HuH-7.5 (cell line): ENCODE data around the gene SAMD4B.
"Not testable (repeated sequence)": the region's sequence is repeated elsewhere in the genome, so short reads cannot be mapped to it uniquely, and the experiment has no call there.

Experiments
- DNase-seq: peaks from one replicate; pipeline ENCODE4 v3.0.0; 2011; ENCODE audit warnings: low spot score

SAMD4B gene

GRCh38 chr19:39365531-39365930, 23.3 kb downstream of the SAMD4B start:
- no peak for DNase-seq

GRCh38 chr19:39369200-39369599, 27.0 kb downstream of the SAMD4B start:
- DNase-seq: no peak

- no peak for DNase-seq
Measured at GRCh38 chr19:39370735-39371134, 28.5 kb downstream of the SAMD4B start.

GRCh38 chr19:39372047-39372802, 30.0 kb downstream of the SAMD4B start:
- no peak for DNase-seq

- no peak for DNase-seq
Measured at GRCh38 chr19:39372941-39373340, 30.7 kb downstream of the SAMD4B start.

GRCh38 chr19:39375929-39376328, 33.7 kb downstream of the SAMD4B start:
- no peak for DNase-seq

- no peak for DNase-seq
Measured at GRCh38 chr19:39377373-39378362, 35.4 kb downstream of the SAMD4B start.

GRCh38 chr19:39379366-39379765, 37.1 kb downstream of the SAMD4B start:
- not testable (repeated sequence) for DNase-seq

- no peak for DNase-seq
Measured at GRCh38 chr19:39379865-39380396, 37.7 kb downstream of the SAMD4B start.

- no peak for DNase-seq
Measured at GRCh38 chr19:39380521-39381502, 38.6 kb downstream of the SAMD4B start.

GRCh38 chr19:39381910-39382611, 39.8 kb downstream of the SAMD4B start:
- no peak for DNase-seq

GRCh38 chr19:39382991-39383828, 41.0 kb downstream of the SAMD4B start:
- no peak for DNase-seq

GRCh38 chr19:39384839-39385568, 42.8 kb downstream of the SAMD4B start:
- DNase-seq: no peak

GRCh38 chr19:39385629-39386411, 43.6 kb downstream of the SAMD4B start:
- DNase-seq: no peak

GRCh38 chr19:39386557-39386956, 44.3 kb downstream of the SAMD4B start:
- DNase-seq: no peak

GRCh38 chr19:39388657-39389056, 46.4 kb downstream of the SAMD4B start:
- DNase-seq: no peak

GRCh38 chr19:39389631-39390414, 47.6 kb downstream of the SAMD4B start:
- no peak for DNase-seq

- DNase-seq: peak; percentile 81
Measured at GRCh38 chr19:39390451-39390750, 48.2 kb downstream of the SAMD4B start.
